Stimulated activated naive CD4-positive, alpha-beta T cell (primary cell): Measurements from ENCODE around the gene RCOR3.
"Not testable (repeated sequence)": the region's sequence is repeated elsewhere in the genome, so short reads cannot be mapped to it uniquely, and the experiment has no call there.

Experiments used
- DNase-seq, 6 experiments: peaks; one replicate each; lab custom pipeline; 2025; lab: John Stamatoyannopoulos, UW

Gene RCOR3

DNA sequence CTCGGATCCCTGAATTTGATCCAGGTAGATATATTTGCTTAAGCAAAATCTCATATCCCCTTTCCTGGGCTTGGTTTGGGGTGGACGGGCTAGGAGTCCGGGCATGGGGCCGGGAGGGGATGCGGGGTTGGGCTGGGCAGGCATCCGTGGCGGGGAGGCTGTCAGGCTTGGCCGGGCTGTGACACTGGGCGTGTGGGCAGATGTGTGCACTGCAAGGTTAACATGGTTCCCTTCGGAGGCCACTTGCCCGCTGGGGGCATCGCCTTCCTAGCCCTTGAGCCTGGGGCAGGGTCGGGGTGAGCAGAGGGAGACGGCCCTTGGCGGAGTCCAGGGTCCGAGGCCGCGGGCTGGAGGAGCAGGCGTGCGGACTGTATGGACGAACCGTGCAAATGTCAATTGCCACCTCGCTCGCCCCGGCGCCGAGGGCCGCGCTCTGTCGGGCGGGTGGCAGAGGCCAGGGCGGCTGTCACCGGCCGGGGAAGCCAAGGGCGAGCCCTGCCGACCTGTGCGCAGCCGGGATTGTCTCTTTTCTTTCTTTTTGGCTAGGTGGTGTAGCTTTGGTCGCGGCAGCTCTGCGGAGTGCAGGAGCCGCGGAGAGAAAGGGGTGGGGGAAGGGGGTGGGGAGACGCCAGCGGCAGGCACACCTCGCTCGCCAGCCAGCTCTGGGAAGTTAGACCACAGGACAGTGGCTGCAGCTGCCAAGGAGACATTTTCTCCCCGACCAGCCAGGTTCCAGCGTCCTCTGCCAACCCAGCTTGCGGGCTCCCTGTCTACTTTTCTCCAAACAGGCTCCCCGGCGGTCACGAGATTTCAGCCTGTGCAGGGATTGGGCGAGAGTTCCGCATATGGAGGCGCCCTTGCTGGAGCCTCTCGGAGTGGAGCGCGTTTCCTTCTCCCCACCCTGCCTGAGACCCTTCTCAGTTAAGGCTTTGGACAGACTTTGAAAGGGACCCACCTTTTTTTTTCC lies 1.3 kb downstream of the RCOR3 start:
- peak; percentile 41 to 68 (median 52) for DNase-seq

DNA sequence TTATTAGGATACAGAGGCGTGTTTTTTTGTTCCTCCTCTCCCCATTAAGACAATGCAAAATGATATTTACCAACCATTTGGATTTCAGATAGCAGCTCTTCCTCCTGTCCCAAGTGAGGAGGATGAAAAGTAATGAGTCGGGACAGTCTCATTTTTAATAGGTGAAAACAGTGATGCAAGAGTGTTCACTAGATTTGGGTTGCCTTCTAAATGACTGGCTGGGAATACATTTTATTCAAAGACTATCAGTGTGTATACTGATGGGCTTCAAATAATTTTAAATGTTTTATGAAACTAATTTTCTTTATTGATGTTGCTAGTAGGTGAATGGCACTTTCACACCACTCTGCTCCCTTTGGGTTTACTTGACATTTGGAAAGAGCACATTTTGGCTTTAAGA lies 2.1 kb downstream of the RCOR3 start:
- DNase-seq, result no peak

DNA sequence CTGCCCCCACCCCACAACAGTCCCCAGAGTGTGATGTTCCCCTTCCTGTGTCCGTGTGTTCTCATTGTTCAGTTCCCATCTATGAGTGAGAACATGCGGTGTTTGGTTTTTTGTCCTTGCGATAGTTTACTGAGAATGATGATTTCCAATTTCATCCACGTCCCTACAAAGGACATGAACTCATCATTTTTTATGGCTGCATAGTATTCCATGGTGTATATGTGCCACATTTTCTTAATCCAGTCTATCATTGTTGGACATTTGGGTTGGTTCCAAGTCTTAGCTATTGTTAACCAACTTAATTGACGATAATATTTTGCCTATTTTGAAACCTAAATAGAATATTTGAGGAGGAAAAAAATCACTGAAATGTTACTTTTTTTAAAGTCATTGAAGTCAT lies 3.9 kb downstream of the RCOR3 start:
- not testable (repeated sequence) for DNase-seq

DNA sequence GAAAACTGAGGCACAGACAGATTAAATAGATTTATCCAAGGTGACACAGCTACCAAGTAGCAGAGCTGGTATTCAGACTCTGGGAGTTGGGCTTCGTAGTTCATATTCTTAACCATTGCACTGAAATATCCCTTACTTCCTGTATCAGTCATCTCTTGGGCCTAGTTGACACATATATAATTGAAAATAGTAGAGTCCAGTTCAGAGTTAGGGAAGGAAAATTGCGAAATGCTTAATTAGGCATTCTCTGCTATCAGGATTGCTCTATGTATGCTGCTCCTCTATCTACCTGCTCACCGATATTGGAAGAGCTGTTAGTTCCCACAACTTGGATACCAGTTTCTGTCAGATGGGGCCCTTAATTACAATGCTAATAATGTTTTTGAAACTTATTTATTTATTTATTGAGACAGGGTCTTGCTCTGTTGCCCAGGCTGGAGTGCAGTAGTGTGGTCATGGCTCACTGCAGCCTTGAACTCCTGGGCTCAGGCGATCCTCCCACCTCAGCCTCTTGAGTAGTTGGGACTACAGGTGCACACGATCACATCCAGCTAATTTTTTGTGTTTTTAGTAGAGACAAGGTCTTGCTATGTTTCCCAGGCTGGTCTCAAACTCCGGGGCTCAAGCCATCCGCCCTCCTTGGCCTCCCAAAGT lies 8.2 kb downstream of the RCOR3 start:
- no peak for DNase-seq

DNA sequence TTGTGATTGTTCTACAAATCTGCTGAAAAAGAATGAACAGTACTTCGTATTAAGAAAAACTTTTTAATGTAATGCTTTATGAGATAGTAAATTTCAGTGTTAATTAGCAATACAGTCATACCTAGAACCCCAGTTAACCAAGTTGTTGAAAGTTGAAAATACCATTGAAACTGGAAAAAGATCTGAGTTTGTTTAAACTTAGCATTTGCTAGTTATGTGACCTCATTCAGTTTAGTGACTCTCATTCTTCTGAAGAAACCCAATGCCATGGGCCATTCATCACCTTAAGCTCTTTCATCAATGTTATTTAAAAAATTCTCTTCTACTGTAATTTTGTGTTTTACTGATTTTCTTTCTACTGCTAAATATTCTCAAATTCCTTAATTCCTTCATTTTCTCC lies 20.2 kb downstream of the RCOR3 start:
- no peak for DNase-seq

DNA sequence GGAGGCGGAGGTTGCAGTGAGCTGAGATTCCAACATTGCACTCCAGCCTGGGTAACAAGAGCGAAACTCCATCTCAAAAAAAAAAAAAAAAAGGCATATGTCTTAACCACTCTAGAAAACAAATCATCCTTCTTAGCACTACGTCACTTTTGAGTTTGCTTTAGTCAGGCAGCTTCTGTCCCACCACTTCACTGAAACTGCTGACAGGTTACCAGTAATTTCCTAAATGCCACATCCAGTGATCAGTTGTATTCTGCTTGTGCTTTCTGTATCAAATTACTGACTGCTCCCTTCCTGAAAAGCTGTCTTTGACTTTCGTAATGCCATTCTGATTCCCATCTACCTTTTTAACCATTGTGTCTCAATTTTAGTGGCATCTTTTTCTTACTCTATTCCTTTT lies 21.7 kb downstream of the RCOR3 start:
- no peak for DNase-seq

DNA sequence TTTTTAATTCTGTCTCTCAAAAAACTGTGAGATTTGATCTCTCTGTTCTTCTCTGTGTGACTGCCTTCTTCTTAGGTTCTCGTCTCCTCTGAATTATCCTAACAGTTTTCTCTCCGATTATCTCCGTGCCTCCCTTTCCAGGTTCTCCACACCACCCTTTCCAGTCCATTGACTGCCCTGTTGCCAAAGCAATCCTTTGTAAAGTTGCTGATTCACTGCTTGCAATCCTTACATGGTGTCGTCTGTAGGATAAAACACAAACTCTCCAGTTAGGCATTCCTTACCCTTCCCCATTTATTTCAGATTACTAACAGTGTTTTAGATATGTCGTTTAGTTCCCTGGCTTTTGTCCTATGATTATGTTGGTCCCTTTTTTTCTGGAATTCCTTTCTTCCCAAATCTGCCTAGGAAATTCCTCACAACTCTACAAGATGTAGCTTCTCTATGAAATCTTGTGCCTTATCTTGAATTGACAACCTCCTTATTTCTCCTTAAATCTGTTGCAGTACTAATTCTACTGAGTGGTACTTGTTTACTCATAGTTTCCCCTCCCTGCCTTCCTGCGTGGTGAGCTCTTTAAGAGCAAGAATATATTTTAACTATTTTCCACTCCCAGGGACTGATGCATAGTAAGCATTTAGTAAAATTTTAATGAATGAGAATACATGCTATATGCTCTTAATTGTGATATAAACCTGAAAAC lies 22.3 kb downstream of the RCOR3 start:
- DNase-seq, result no peak

DNA sequence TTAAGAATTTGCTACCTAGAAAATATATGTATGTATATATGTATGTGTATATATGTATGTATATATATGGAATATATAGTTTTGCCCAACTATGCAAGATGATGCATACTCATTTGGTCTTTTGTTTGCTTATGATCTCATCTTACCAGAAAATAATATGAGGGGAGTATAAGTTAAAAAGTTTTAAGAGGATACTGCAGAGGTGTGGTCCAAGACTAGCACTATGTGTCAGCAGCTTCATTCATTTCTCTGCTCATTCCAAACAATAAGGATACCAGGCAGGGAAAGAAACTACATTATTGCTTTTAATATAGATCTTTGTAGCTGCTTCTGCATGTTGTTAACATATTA lies 22.8 kb downstream of the RCOR3 start:
- no peak for DNase-seq

DNA sequence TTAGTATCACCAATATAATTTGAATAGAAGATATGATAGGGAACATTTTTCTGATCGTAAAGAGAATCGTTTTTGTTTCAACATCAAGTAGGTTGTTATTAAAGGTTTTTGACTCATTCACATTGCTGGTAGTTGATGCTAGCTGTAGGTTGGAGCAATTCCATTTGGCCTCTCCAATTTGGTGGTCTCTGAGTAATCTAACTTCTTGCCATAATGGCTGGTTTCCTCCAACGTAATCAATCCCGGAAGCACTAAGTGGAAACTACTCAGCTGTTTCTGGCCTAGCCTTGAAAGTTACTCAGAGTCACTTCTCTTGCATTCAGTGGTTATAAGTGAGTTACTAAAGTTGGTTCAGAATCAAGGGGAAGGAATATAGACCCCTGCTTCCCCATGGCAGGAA lies 26.0 kb downstream of the RCOR3 start:
- DNase-seq, result no peak

DNA sequence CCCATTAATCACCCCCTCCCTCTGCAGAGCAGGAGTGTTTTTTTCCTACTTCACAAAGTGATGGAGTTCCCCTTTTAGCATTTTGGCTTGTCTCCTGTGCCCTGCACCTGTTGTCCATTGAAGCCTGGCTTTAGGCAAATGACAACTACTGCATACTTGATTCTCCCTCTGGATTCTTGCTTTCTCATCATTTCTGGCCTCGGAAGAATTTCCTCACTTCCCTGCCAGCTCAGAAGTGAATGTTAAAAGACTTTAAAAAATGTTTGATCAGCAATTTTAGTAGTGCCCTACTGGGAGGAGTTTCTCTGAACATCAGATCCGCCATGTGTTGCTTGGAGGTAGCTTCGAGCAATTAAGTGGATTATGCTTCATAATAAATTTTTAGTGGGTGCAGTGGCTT lies 28.1 kb downstream of the RCOR3 start:
- no peak for DNase-seq

DNA sequence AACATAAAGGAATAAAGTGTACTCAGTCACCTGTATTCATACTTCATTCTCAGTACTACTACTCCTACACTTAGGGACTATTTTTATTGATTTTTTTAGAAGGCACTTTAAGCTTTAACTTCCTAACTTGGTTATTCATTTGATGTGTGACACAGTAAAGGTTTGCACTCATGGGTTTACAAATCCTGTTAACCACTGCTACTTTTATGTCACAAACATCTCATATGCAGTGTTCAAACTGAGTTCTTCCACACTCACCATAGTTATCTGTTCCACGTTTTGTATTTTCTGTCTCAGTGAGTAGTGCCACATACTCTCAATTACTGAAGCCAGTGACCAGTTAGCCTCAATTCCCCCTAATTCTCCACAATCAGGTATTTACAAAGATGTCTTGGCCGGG lies 33.2 kb downstream of the RCOR3 start:
- no peak for DNase-seq

DNA sequence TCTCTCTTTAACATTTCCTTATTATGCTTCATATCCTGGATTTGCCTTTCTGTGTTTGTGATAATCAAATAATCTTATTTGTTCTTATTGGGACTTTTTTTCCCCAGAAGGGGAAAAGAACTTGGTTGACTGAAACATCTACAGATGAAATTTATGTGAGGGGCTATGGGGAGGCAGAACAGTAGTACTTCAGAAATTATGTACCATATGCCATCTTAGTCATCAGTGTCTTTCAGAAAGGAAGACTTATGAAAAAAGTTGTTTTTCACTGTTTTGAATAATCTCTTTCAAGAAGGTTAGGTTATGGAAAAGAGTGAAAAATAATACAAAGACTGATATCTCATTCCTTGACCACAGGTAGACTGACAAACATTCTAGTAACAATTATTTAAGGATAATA lies 37.2 kb downstream of the RCOR3 start:
- no peak for DNase-seq

DNA sequence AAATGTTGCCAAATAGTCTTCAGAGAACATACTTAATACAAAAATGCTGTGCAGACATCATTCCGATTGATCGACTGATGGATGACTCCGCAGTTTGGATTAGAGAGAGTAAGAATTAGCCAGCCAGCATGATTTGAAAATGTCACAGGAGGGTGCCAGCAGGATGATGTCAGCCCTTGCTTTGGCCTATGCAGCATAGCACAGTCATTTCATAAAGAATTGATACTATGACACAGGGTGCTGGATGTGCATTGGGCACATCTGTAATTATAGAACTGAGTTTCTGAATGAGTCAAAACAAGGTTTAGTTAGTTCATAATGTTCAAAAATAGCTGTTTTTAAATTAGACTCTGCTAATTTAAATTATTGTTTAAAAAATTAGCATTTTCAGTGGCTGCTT lies 45.9 kb downstream of the RCOR3 start:
- DNase-seq, result no peak

DNA sequence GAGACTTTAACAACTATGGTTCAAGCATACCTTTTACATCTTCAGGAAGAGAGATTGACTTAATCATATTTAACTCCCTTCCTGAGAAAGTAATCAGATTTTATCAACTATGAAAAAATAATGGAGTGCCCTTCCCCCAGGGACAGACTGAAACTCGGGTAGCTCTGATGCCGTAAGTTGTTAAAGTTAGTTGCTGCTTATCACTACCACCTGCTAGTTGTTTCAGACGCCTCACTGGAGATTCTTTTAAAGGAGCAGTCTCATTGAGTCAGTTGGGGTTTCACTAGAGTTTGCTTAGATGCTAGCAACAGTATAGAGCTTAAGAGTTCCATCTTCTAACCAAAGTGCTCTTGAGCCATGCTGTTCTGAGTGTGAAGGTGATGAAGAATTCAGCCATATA lies 50.5 kb downstream of the RCOR3 start:
- no peak for DNase-seq

DNA sequence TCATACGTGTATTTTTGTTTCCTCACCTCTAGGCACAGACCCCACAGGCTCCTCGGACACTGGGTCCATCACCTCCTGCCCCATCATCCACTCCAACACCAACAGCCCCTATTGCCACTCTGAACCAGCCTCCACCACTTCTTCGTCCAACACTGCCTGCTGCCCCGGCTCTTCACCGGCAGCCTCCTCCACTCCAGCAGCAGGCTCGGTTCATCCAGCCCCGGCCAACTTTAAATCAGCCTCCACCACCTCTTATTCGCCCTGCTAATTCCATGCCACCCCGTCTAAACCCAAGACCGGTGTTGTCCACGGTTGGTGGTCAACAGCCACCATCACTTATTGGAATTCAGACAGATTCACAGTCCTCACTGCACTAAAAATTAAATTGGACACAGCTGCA lies 54.2 kb downstream of the RCOR3 start:
- DNase-seq, result no peak

DNA sequence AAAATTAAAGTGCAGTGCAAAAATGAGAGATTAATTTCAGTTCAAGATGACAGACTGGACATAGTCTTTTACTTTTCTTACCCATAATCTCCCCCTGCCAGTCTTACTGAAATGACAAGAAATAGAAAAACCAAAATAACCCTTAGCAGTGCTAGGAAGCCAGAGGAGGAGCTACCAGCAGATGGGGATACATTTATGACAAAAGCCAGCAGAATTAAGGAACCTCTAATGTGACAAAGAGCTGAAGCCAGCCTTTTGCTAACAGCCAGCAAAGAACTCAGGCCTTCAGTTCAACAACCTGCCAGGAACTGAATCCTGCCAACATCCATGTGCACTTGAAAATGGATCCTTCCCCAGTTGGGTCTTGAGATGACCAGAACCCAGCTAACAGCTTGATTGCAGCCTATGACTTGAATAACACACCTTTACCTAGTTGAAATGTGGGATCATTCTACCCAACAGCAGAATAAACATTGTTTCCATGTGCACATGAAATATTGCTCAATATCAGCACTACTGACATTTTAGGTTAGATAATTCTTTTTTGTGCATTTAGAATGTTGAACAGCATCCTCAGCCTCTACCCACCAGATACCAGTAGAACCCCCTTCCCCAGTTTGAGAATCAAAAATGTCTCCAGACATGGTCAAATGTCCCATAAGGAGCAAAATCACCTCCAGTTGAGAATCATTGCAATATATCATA lies 59.6 kb downstream of the RCOR3 start:
- DNase-seq, result no peak

DNA sequence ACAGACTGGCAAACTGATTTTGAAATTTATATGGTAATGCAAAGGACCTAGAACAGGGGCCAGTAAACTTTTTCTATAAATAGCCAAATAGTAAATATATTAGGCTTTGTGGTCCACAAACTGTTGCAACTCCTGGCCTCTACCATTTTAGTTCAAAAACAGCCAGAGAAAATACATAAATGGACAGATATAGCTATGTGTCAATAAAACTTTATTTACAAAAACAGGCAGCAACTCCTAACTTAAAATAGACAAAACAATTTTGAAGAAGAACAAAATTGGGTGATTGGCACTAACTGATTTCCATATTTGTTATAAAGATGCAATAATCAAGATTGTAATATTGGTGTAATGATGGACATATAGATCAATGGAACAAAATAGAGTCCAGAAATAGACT lies 60.7 kb downstream of the RCOR3 start:
- DNase-seq, result no peak

DNA sequence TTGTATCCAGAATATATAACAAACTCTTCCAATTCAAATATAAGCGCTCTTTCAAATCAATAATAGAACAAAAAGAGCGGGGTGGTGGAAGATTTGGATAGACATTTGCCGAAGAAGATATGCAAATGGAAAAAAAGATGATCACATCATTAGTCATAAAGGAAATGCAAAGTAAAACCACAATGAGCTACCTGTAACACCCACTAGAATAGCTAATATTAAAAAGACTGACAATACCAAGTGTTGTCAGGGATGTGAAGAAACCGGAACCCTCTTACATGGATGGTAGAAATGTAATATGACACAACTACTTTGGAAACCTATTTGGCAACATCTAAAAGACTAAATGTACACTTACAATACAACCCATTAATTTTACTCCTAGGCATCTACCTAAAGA lies 61.8 kb downstream of the RCOR3 start:
- no peak for DNase-seq

DNA sequence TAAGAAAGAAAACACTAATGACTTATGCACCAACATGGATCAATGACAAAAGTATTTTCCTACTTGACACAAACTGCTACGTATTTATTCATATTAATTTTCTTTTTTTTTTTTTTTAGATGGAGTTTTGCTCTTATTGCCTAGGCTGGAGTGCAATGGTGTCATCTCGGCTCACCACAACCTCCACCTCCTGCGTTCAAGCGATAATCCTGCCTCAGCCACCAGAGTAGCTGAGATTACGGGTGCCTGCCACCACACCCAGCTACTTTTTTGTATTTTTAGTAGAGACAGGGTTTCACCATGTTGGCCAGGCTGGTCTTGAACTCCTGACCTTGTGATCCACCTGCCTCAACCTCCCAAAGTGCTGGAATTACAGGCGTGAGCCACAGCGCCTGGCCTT lies 62.5 kb downstream of the RCOR3 start:
- DNase-seq, result not testable (repeated sequence)

DNA sequence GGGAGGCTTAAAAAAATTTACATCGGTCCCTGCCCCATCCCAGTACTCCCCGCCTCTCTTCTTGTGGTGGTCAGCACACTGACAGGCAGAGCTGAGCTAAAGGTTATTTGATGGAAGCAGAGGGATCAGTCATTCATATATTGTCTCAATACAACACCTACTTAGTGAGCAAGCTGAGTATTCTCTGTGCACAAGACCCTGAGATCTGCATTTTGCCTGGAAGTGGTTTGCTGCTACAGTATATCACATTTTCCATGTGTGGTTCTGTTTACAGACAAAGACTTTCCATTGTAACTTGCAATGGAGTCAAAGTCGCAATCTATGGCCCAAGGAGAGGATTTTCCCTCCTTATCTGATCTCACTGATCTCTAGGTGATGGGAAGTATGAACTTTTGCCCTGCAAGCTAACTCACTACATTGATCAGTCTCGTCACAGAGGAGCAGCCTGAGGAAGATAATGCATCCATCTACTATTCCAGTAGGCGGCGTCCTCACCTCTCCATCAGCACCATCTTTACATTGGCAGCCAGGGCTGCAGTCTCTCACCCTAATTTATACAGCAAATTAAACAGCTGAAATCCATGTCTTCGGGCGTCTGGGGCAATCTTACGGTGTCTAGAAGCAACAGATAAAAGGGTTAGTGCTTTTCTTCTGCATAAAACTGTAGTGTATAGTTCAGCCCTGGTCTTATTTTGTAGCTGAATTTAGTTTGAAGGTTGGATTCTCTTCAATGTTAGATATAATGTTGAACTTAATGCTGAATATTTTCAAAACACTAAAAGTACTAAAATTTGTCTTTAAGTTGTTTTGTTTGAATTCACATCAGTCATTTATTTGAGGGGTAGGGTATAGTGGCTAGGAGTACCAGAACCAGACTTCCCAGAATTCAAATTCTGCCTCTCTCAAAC lies 64.2 kb downstream of the RCOR3 start:
- DNase-seq, result peak; percentile 12 to 78 (median 40)
